ENCODE results near the gene TOR1B. TPM values are rescaled to one million over a fixed set of nuclear protein-coding genes. Genes with fewer than 3 reads are reported as not detected.

Gene TOR1B
- polyA plus RNA-seq, 1 donor from 2014 or later = 52.2 TPM

DNA sequence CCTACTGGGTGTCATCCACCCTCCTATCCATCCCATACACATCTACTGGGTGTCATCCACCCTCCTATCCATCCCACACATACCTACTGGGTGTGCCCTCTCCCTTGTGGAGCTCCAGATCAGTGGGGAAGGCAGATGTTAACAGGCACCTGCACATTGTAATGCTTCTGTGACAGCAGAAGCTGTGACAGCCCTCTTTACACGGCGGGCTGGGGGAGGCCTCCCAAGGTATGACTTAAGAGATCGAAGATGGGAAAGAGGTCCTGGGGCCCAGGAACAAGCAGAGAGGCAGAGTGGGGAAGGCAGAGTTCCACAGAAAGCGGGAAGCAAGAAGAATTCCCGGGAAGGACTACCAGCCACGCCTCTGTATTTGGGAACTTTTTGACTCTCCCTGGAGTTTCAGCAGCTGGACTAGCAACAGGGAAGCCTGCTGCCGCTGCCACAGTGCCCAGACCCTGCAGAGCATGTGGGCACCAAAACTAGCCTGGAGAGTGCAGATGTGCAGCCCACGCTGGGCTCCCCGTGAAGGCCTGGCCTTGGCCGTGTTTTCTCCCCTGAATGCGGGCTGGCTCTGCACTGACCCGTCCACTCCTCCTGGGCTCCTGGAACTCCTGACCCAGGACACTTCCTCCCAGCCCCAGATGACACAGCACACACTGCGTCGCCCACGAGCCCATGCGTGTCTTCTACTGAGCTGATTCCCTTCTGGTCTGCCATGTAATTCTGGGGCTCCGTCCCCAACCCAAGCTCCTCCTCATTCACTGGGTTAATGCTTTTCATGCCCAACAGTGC lies 11.6 kb downstream of the TOR1B start:
- TF ChIP-seq EP300 (conservative IDR thresholded peaks at IDR 0.05; ENCODE audit: poor library complexity, severe bottlenecking) (no peak), MXI1 (conservative IDR thresholded peaks at IDR 0.05; ENCODE audit: poor library complexity, severe bottlenecking) (no peak), TAF1 (IDR thresholded peaks at IDR 0.05; ENCODE audit: low read depth) (no peak), SMC3 (conservative IDR thresholded peaks at IDR 0.05; ENCODE audit: poor library complexity) (no peak), EZH2 (IDR thresholded peaks at IDR 0.05; ENCODE audit: borderline replicate concordance, insufficient read depth, low read length, poor library complexity, severe bottlenecking) (no peak), RAD21 (conservative IDR thresholded peaks at IDR 0.05) (no peak), POLR2AphosphoS5 (IDR thresholded peaks at IDR 0.05) (no peak)
- TF ChIP-seq, protein P1, sequence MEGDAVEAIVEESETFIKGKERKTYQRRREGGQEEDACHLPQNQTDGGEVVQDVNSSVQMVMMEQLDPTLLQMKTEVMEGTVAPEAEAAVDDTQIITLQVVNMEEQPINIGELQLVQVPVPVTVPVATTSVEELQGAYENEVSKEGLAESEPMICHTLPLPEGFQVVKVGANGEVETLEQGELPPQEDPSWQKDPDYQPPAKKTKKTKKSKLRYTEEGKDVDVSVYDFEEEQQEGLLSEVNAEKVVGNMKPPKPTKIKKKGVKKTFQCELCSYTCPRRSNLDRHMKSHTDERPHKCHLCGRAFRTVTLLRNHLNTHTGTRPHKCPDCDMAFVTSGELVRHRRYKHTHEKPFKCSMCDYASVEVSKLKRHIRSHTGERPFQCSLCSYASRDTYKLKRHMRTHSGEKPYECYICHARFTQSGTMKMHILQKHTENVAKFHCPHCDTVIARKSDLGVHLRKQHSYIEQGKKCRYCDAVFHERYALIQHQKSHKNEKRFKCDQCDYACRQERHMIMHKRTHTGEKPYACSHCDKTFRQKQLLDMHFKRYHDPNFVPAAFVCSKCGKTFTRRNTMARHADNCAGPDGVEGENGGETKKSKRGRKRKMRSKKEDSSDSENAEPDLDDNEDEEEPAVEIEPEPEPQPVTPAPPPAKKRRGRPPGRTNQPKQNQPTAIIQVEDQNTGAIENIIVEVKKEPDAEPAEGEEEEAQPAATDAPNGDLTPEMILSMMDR (IDR thresholded peaks at IDR 0.05; ENCODE audit: poor library complexity, severe bottlenecking) = no peak
- TF ChIP-seq, protein P2, sequence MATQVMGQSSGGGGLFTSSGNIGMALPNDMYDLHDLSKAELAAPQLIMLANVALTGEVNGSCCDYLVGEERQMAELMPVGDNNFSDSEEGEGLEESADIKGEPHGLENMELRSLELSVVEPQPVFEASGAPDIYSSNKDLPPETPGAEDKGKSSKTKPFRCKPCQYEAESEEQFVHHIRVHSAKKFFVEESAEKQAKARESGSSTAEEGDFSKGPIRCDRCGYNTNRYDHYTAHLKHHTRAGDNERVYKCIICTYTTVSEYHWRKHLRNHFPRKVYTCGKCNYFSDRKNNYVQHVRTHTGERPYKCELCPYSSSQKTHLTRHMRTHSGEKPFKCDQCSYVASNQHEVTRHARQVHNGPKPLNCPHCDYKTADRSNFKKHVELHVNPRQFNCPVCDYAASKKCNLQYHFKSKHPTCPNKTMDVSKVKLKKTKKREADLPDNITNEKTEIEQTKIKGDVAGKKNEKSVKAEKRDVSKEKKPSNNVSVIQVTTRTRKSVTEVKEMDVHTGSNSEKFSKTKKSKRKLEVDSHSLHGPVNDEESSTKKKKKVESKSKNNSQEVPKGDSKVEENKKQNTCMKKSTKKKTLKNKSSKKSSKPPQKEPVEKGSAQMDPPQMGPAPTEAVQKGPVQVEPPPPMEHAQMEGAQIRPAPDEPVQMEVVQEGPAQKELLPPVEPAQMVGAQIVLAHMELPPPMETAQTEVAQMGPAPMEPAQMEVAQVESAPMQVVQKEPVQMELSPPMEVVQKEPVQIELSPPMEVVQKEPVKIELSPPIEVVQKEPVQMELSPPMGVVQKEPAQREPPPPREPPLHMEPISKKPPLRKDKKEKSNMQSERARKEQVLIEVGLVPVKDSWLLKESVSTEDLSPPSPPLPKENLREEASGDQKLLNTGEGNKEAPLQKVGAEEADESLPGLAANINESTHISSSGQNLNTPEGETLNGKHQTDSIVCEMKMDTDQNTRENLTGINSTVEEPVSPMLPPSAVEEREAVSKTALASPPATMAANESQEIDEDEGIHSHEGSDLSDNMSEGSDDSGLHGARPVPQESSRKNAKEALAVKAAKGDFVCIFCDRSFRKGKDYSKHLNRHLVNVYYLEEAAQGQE (IDR thresholded peaks at IDR 0.05; ENCODE audit: borderline replicate concordance) = no peak
- peaks cover 4% of the 10 kb centered on the region for H3K36me3 ChIP-seq (ENCODE audit: insufficient read depth, low read length)

DNA sequence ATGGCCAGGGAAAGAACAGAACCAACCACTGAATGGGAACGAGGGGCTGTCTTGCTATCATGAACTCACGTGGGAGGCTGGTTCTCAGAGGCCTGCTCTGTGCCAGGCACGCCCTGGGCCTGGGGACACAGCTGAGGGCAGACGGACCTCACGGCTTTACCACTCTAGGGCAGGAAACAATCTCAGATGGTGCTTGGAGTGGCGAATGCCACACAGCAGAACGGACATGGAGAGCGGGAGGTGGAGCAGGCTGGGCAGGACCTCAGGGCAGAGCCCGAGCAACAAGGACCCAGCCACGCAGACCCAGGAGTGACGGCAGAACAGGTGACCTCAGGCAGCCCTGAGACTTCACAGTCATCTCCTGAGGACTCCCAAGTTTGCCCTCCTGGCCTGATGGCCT lies 12.3 kb downstream of the TOR1B start:
- Histone ChIP-seq H3K9ac (ENCODE audit: low read length) (no peak overlapping the region), H2AFZ (ENCODE audit: low read depth, low read length) (no peak overlapping the region), H3K27ac (ENCODE audit: low read length) (no peak overlapping the region), H3K27me3 (ENCODE audit: insufficient read depth, low read depth, low read length) (no peaks in the 10 kb centered on the region), H3K79me2 (replicated peaks; ENCODE audit: insufficient read depth, low read length) (peaks cover 3% of the 10 kb centered on the region), H3F3A (ENCODE audit: insufficient read depth, low read length, poor library complexity, severe bottlenecking) (no peaks in the 10 kb centered on the region), H3K9me2 (ENCODE audit: insufficient read depth, low read length) (no peaks in the 10 kb centered on the region), H4K20me1 (ENCODE audit: insufficient read depth) (no peaks in the 10 kb centered on the region), H3K4me3 (ENCODE audit: low read length) (no peak overlapping the region), H3K9me3 (ENCODE audit: low read length) (no peaks in the 10 kb centered on the region), H3K4me2 (ENCODE audit: low read length) (no peak overlapping the region), H3K36me3 (ENCODE audit: insufficient read depth, low read length) (peaks cover 4% of the 10 kb centered on the region)
- TF ChIP-seq EZH2 (IDR thresholded peaks at IDR 0.05; ENCODE audit: borderline replicate concordance, insufficient read depth, low read length, poor library complexity, severe bottlenecking) = no peak
- no peak for TF ChIP-seq POLR2AphosphoS5 (IDR thresholded peaks at IDR 0.05)
- TF ChIP-seq RAD21 (conservative IDR thresholded peaks at IDR 0.05) = no peak
- TF ChIP-seq TAF1 (IDR thresholded peaks at IDR 0.05; ENCODE audit: low read depth) = no peak
- TF ChIP-seq, protein P2 (IDR thresholded peaks at IDR 0.05; ENCODE audit: borderline replicate concordance) = no peak
- TF ChIP-seq MXI1 (conservative IDR thresholded peaks at IDR 0.05; ENCODE audit: poor library complexity, severe bottlenecking) = no peak
- TF ChIP-seq EP300 (conservative IDR thresholded peaks at IDR 0.05; ENCODE audit: poor library complexity, severe bottlenecking) = no peak
- TF ChIP-seq, protein P1 (IDR thresholded peaks at IDR 0.05; ENCODE audit: poor library complexity, severe bottlenecking) = no peak
- no peak for TF ChIP-seq SMC3 (conservative IDR thresholded peaks at IDR 0.05; ENCODE audit: poor library complexity)

More for the DNA sequence above, 11.6 kb downstream of the TOR1B start:
- H3K9me3 ChIP-seq (ENCODE audit: low read length) = no peaks in the 10 kb centered on the region
- no peaks in the 10 kb centered on the region for H4K20me1 ChIP-seq (ENCODE audit: insufficient read depth)
- H3K9ac ChIP-seq (ENCODE audit: low read length) = no peak overlapping the region
- H3F3A ChIP-seq (ENCODE audit: insufficient read depth, low read length, poor library complexity, severe bottlenecking) = no peaks in the 10 kb centered on the region
- peaks cover 3% of the 10 kb centered on the region for H3K79me2 ChIP-seq (replicated peaks; ENCODE audit: insufficient read depth, low read length)
- no peaks in the 10 kb centered on the region for H3K27me3 ChIP-seq (ENCODE audit: insufficient read depth, low read depth, low read length)
- peak overlapping the region; percentile 12 for H3K27ac ChIP-seq (ENCODE audit: low read length)
- H3K4me3 ChIP-seq (ENCODE audit: low read length) = no peak overlapping the region
- no peaks in the 10 kb centered on the region for H3K9me2 ChIP-seq (ENCODE audit: insufficient read depth, low read length)
- no peak overlapping the region for H3K4me2 ChIP-seq (ENCODE audit: low read length)
- no peak overlapping the region for H2AFZ ChIP-seq (ENCODE audit: low read depth, low read length)
